OCI-LY3 (cell line): ENCODE data around the gene GSS.

Experiments
- EZH2phosphoT487 ChIP-seq: fragments of 200-600 bp; shearing (Covaris generic); IDR thresholded peaks from 2 replicates; pipeline ENCODE4 v1.6.1; 2018; ENCODE audit warnings: antibody characterized with exemption, mixed run types, low read depth
- TF ChIP-seq, protein P1 (sequence below): fragments of 200-600, 300-600 bp; sonication (generic); IDR thresholded peaks from 2 replicates; pipeline ENCODE4 v1.5.1; 2014; ENCODE audit warnings: antibody characterized with exemption, low read length, low read depth

DNA sequence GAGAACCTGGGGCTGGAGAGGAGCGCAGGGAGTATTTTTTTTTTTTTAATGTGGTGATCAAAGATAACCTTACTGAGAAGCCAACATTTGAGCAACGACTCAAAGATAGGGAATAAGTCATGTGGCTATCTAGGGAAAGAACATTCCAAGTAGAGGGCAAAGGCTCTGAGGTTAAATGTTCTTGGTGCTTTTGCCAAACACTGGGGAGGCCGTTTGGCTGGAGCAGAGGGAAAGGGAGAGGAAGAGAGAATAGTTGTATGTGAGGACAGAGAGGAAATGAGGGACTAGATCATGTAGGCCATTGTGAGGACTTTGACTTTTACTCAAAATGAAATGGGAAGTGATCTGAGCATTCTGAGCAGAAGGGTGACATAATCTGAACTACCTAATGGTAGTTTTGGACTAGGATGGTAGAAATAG is 51.4 kb downstream of the GSS start:
- TF ChIP-seq, protein P1, sequence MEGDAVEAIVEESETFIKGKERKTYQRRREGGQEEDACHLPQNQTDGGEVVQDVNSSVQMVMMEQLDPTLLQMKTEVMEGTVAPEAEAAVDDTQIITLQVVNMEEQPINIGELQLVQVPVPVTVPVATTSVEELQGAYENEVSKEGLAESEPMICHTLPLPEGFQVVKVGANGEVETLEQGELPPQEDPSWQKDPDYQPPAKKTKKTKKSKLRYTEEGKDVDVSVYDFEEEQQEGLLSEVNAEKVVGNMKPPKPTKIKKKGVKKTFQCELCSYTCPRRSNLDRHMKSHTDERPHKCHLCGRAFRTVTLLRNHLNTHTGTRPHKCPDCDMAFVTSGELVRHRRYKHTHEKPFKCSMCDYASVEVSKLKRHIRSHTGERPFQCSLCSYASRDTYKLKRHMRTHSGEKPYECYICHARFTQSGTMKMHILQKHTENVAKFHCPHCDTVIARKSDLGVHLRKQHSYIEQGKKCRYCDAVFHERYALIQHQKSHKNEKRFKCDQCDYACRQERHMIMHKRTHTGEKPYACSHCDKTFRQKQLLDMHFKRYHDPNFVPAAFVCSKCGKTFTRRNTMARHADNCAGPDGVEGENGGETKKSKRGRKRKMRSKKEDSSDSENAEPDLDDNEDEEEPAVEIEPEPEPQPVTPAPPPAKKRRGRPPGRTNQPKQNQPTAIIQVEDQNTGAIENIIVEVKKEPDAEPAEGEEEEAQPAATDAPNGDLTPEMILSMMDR: no peak
- TF ChIP-seq EZH2phosphoT487: no peak
